AML-193 (cell line): ENCODE data around the gene LCE4A.

Source experiments
- DNase-seq, 2 experiments: peaks; one replicate each; lab custom pipeline; 2025; lab: John Stamatoyannopoulos, UW

LCE4A gene

DNA sequence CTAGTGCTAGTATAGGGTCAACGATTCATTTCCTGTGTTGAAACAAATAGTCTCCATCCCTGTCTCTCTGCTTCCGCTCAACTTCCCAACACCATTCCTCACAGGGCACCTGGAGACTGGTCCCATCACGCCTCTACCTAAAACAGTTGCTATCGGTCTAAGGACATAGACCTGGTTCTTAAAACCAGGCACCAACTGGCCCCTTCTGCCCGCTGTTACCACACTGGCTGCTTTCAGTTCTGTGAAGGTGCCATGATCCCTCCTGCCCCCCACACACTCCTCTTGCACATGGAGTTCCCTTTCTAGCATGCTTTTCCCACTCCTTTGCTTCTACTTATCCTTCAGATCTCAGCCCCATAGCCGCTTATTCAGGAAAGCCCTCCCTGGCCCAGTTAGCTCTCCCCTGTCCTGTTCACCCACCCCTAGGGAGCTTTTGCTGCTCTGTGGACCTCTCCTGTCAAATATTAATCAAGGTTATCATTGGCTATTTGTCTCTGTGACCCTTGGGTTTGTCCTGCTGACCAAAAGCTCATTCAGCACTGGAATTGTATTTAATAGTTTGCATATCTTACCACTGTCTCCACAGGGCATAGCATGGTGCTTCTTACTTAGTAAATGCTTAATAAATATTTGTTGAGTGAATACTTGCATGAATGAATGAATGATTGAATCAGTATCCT lies 37.9 kb downstream of the LCE4A start:
- DNase-seq = no peak

DNA sequence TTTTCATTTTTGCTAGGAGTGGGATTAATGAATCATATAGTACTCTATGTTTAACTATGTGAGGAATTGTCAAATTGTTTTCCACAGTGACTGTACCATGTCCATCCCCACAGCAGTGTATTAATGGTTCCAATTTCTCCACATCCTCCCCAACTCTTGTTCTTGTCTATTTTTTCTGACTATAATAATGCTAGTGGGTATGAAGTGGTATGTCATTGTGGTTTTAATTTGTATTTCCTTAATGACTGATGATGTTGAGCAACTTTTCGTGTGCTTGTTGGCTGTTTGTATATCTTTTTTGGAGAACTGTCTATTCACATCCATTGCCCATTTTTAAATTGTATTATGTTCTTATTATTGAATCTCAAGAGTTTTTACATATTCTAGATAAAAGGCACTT lies 39.9 kb downstream of the LCE4A start:
- no peak for DNase-seq

DNA sequence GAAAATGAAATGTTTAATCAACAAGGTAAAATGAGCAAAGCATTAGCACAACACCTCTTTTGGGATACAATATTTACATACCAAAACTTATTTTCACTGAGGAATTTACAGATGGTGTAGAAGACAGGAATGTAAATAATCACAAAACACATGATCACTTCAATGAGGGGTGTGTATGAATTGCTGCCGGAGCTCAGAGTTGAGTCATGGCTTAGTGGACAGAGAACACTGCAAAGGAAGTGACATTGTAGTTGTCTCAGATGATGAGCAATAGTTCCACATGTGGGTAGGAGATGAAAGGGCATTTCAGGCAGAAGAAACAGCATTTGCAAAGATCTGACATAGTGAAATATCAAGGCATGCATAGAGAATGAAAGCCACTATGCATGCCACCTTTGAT lies 44.3 kb downstream of the LCE4A start:
- DNase-seq = no peak

DNA sequence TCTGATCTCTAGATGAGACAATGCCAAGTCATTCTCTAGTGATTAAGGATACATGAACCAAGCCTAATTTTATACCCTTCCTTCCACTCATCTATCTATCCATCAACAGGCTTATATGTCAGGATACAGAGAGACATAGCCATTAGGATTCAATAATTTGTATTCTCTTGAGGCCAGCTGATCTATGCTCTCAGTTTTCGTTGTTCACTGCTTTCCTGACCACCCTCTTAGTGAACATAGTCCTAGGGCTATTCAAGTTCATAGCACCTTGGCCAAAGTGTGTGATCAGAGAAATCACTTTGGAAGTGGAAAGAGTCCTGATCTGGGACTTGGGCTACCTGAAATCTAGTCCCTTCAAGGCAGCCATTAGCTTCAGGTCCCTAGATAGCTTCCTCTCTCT lies 45.6 kb downstream of the LCE4A start:
- DNase-seq = no peak

DNA sequence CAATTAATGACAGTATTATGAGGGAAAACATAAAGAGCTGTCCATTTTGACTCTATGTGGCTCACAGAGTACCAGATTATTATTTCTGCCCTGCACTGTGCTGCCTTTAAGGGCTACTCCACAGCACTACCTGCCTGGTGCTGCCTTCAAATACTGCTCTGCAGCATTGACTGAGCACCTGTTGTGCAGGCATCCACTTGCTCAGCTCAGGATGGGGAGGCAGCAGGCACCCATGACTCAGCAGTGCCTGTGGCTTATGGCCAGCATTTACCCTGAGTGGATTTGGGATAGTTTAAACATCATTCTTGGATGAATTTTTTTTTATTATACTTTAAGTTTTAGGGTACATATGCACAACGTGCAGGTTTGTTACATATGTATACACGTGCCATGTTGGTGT lies 48.9 kb downstream of the LCE4A start:
- DNase-seq = no peak

DNA sequence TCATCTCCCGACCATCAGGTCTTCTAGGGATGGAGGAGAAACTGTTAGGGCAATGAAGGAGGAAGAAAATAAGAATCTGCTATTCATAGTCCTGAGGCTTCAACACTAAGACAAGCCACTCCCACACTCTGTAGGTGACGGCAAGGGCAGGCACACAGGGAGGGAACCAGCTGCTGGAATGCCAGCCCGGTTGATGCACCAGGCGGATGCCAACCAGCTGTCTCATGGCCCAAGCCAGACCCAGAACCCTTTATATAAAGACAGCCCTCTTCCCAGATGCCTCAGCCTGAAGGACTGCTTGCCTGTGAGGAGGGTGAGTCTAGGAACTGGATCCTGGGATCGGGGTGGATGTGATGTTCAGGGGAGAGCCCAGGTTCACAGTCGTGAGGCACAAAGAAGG lies 49.8 kb downstream of the LCE4A start, which contains the start of gene KPRP:
Gene KPRP, plus strand, starts transcription at position 279 of the 400 bp plus-strand sequence. CDS start 1,564 bp downstream, outside the sequence.
- DNase-seq = no peak

DNA sequence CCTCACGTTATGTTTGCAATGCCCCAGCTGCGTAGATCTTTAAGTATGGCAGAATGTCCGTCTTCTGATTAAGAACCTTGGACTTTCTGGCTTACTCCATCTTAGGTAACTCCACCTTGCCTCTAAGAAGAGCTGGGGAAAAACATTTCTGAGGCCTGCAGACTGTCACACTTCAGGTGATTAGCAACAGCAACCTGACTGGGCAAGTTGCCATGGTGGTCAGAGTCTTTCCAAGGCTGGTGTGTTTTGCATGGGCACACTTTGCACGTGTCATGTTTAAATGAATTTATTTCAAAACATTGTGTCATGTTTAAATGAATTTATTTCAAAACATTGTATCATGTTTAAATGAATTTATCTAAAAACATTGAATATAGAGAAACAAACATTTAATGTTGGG lies 50.7 kb downstream of the LCE4A start:
- no peak for DNase-seq
